GM23248 (cell line): ENCODE measurements around the gene WDR88.

Source experiments
- EZH2 ChIP-seq: fragments of 200-600 bp; sonication (generic); IDR thresholded peaks from 2 replicates; pipeline ENCODE4 v1.6.1; 2018; ENCODE audit warnings: antibody characterized with exemption, mild to moderate bottlenecking; ENCODE audit not compliant: insufficient read depth, poor library complexity, severe bottlenecking
- EZH2phosphoT487 ChIP-seq: fragments of 200-600 bp; sonication (generic); IDR thresholded peaks from 2 replicates; pipeline ENCODE4 v1.6.1; 2018; ENCODE audit warnings: antibody characterized with exemption, moderate library complexity, mild to moderate bottlenecking, low read depth; ENCODE audit not compliant: insufficient read depth

GRCh38 chr19:33139165-33139564 lies 7.3 kb downstream of the WDR88 start:
- TF ChIP-seq EZH2 (no peak), EZH2phosphoT487 (no peak)
